HepG2 (cell line): ENCODE measurements around the gene ARHGEF40. TPM values are rescaled to one million over a fixed set of nuclear protein-coding genes. Genes with fewer than 3 reads are reported as not detected.

ENCODE experiments used
- NFE2 ChIP-seq: sonication (generic); formaldehyde crosslinking; IDR thresholded peaks from 2 replicates; pipeline ENCODE4 v1.4.0; 2020; ENCODE audit warnings: missing genetic modification reagents
- PITX1 ChIP-seq: sonication (generic); formaldehyde crosslinking; IDR thresholded peaks from 2 replicates; pipeline ENCODE4 v1.5.1; 2020; ENCODE audit warnings: mild to moderate bottlenecking, missing genetic modification reagents
- POLR2AphosphoS5 ChIP-seq: IDR thresholded peaks from 2 replicates; pipeline ENCODE4 v1.6.1; 2012; ENCODE audit warnings: low read depth, low read length
- POLR2G ChIP-seq: fragments of 200-400 bp; formaldehyde crosslinking; IDR thresholded peaks from 2 replicates; pipeline ENCODE4 v1.6.1; 2018; ENCODE audit warnings: mild to moderate bottlenecking, low read depth, low read length, moderate library complexity
- SATB2 ChIP-seq: sonication (generic); formaldehyde crosslinking; IDR thresholded peaks from 2 replicates; pipeline ENCODE4 v1.5.0; 2020; ENCODE audit warnings: missing genetic modification reagents
- YEATS2 ChIP-seq: sonication (generic); formaldehyde crosslinking; IDR thresholded peaks from 2 replicates; pipeline ENCODE4 v1.4.0; 2020; ENCODE audit warnings: missing genetic modification reagents, borderline replicate concordance
- ZFY ChIP-seq: sonication (generic); formaldehyde crosslinking; IDR thresholded peaks from 2 replicates; pipeline ENCODE4 v1.4.0; 2020; ENCODE audit warnings: missing genetic modification reagents
- ZNF7 ChIP-seq: IDR thresholded peaks from 2 replicates; pipeline ENCODE4 v1.6.1; 2016; ENCODE audit warnings: missing biosample characterization, missing genetic modification reagents
- ZSCAN22 ChIP-seq: sonication (generic); formaldehyde crosslinking; IDR thresholded peaks from 2 replicates; pipeline ENCODE4 v1.4.0; 2020; ENCODE audit warnings: mild to moderate bottlenecking, missing genetic modification reagents
- polyA plus RNA-seq, 8 experiments: library from polyadenylated mRNA; depleted of rRNA in 3 of 8; stranded (reverse) in 7 of 8; unstranded in 1 of 8; fragments of >200 nt; fragmentation: Illumina TruSeq in 4 of 8; extraction: Trizol in 4 of 8; gene quantifications; 2 replicates each; pipeline versions ENCODE4 v1.2.1 to v1.2.3, GENCODE V29; 2011 to 2016; ENCODE audit warnings: low read depth in 4 of 8, missing spikeins in 1 of 8, mixed read lengths in 1 of 8; ENCODE audit not compliant: insufficient read depth in 1 of 8
- total RNA-seq, 5 experiments: library from RNA; depleted of rRNA; stranded (reverse); fragments of >200 nt; fragmentation: Illumina TruSeq; extraction: Trizol; gene quantifications; 2 replicates each; pipeline ENCODE4 v1.2.3, GENCODE V29; 2016; ENCODE audit warnings: low read depth in 1 of 5
- TF ChIP-seq, protein P1 (sequence below): sonication (generic); formaldehyde crosslinking; IDR thresholded peaks from 2 replicates; pipeline ENCODE4 v1.5.0; 2020; ENCODE audit warnings: mild to moderate bottlenecking, missing genetic modification reagents, borderline replicate concordance
- TF ChIP-seq, protein P2 (sequence below), 2 experiments: IDR thresholded peaks; 2 replicates each; pipeline ENCODE4 v1.6.1; 2011 to 2012; ENCODE audit warnings: low read length in 2 of 2, borderline replicate concordance in 1 of 2, low read depth in 1 of 2, mild to moderate bottlenecking in 1 of 2, moderate library complexity in 1 of 2
- TF ChIP-seq, protein P3 (sequence below): sonication (generic); formaldehyde crosslinking; IDR thresholded peaks from 2 replicates; pipeline ENCODE4 v1.5.1; 2020; ENCODE audit warnings: mild to moderate bottlenecking, missing genetic modification reagents, moderate library complexity
- TF ChIP-seq, protein P4 (sequence below): sonication (generic); formaldehyde crosslinking; conservative IDR thresholded peaks from 2 replicates; pipeline ENCODE4 v1.4.0; 2020; ENCODE audit warnings: missing genetic modification reagents

Gene ARHGEF40
- total and polyA plus RNA-seq, 2 of the 13 experiments (the other 11 are each of a cell fraction or from before 2014, with no cell fraction given), result 28.1 to 78.1 TPM

DNA sequence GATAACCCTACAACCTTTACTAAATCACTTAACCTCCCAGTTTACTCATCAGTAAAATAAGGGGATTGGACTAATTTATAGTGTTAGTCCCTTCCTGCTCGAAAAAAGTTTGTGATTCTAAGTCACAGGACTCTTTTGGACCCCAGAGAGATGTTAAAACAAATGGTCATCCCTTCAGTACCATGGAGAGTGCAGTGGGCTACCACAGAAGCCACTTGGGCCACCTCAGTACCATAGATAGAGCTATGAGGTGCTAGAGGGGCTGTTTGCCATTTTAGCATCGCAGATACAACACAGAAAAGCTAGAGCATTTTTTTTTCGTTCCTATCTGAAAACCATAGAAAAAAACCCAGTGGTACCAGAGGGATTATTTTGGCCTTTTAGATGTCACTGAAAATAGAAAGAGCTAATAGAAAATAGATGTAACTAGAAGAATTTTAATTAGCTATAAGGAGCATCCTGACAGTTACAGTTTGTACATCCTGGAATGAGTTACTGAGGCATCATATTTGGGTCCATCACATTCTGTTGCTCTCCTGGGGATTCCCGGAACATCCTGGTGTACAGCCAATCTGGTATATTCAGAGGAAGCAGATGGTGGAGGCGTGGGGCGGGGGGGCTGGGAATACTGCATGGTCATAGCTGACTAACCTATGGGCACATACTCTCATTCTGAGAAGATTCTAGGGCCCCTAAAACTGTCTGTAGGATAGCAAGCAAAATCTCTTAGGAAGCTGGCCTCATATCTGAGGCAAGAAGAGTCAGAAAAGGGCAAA lies 25.5 kb downstream of the ARHGEF40 start (continued):
- TF ChIP-seq, protein P1, sequence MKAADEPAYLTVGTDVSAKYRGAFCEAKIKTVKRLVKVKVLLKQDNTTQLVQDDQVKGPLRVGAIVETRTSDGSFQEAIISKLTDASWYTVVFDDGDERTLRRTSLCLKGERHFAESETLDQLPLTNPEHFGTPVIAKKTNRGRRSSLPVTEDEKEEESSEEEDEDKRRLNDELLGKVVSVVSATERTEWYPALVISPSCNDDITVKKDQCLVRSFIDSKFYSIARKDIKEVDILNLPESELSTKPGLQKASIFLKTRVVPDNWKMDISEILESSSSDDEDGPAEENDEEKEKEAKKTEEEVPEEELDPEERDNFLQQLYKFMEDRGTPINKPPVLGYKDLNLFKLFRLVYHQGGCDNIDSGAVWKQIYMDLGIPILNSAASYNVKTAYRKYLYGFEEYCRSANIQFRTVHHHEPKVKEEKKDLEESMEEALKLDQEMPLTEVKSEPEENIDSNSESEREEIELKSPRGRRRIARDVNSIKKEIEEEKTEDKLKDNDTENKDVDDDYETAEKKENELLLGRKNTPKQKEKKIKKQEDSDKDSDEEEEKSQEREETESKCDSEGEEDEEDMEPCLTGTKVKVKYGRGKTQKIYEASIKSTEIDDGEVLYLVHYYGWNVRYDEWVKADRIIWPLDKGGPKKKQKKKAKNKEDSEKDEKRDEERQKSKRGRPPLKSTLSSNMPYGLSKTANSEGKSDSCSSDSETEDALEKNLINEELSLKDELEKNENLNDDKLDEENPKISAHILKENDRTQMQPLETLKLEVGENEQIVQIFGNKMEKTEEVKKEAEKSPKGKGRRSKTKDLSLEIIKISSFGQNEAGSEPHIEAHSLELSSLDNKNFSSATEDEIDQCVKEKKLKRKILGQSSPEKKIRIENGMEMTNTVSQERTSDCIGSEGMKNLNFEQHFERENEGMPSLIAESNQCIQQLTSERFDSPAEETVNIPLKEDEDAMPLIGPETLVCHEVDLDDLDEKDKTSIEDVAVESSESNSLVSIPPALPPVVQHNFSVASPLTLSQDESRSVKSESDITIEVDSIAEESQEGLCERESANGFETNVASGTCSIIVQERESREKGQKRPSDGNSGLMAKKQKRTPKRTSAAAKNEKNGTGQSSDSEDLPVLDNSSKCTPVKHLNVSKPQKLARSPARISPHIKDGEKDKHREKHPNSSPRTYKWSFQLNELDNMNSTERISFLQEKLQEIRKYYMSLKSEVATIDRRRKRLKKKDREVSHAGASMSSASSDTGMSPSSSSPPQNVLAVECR, result no peak
- TF ChIP-seq ZNF7 (CRISPR knock-in tag) (peak; percentile 32; the same call in 1 of the 2 replicates), ZFY (CRISPR knock-in tag) (0 out of 2 replicates have a peak, but pooled peaks have one; percentile 26), NFE2 (CRISPR knock-in tag) (no peak), YEATS2 (CRISPR knock-in tag) (peak; percentile 43; the same call in 1 of the 2 replicates), ZSCAN22 (CRISPR knock-in tag) (no peak), POLR2AphosphoS5 (0 out of 2 replicates have a peak, but pooled peaks have one; percentile 21), SATB2 (CRISPR knock-in tag) (peak; percentile 80; the same call in 1 of the 2 replicates), PITX1 (CRISPR knock-in tag) (no peak), POLR2G (no peak)
- TF ChIP-seq, protein P2, sequence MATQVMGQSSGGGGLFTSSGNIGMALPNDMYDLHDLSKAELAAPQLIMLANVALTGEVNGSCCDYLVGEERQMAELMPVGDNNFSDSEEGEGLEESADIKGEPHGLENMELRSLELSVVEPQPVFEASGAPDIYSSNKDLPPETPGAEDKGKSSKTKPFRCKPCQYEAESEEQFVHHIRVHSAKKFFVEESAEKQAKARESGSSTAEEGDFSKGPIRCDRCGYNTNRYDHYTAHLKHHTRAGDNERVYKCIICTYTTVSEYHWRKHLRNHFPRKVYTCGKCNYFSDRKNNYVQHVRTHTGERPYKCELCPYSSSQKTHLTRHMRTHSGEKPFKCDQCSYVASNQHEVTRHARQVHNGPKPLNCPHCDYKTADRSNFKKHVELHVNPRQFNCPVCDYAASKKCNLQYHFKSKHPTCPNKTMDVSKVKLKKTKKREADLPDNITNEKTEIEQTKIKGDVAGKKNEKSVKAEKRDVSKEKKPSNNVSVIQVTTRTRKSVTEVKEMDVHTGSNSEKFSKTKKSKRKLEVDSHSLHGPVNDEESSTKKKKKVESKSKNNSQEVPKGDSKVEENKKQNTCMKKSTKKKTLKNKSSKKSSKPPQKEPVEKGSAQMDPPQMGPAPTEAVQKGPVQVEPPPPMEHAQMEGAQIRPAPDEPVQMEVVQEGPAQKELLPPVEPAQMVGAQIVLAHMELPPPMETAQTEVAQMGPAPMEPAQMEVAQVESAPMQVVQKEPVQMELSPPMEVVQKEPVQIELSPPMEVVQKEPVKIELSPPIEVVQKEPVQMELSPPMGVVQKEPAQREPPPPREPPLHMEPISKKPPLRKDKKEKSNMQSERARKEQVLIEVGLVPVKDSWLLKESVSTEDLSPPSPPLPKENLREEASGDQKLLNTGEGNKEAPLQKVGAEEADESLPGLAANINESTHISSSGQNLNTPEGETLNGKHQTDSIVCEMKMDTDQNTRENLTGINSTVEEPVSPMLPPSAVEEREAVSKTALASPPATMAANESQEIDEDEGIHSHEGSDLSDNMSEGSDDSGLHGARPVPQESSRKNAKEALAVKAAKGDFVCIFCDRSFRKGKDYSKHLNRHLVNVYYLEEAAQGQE (IDR thresholded peaks at IDR 0.05; ENCODE audit: borderline replicate concordance in 1 of 2, low read depth in 1 of 2, low read length in 2 of 2), result peak in 1 of 2 experiments; percentile 96; a peak in 2 of 4 replicates
- TF ChIP-seq, protein P3, sequence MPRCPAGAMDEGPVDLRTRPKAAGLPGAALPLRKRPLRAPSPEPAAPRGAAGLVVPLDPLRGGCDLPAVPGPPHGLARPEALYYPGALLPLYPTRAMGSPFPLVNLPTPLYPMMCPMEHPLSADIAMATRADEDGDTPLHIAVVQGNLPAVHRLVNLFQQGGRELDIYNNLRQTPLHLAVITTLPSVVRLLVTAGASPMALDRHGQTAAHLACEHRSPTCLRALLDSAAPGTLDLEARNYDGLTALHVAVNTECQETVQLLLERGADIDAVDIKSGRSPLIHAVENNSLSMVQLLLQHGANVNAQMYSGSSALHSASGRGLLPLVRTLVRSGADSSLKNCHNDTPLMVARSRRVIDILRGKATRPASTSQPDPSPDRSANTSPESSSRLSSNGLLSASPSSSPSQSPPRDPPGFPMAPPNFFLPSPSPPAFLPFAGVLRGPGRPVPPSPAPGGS (CRISPR knock-in tag), result no peak
- TF ChIP-seq, protein P4, sequence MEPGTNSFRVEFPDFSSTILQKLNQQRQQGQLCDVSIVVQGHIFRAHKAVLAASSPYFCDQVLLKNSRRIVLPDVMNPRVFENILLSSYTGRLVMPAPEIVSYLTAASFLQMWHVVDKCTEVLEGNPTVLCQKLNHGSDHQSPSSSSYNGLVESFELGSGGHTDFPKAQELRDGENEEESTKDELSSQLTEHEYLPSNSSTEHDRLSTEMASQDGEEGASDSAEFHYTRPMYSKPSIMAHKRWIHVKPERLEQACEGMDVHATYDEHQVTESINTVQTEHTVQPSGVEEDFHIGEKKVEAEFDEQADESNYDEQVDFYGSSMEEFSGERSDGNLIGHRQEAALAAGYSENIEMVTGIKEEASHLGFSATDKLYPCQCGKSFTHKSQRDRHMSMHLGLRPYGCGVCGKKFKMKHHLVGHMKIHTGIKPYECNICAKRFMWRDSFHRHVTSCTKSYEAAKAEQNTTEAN (CRISPR knock-in tag), result peak; percentile 54; the same call in 1 of the 2 replicates
